Activated naive CD8-positive, alpha-beta T cell treated with anti-CD3 and anti-CD28 coated beads, Interleukin-2, amount 50 U/mL, for 24 hours (primary cell): ENCODE results near the gene NEDD4L.

Source experiments
- ATAC-seq: fragments of 150-1000 bp; cut with Tn5 transposase; one replicate; pipeline ENCODE4 v1.10.0; 2021
- DNase-seq: peaks from one replicate; pipeline ENCODE4 v3.0.0; 2021
- H3K27ac Mint-ChIP-seq: one replicate; pipeline ENCODE4 v1.8.0; 2021; ENCODE audit warnings: mild to moderate bottlenecking, mixed read lengths
- H3K27me3 Mint-ChIP-seq: one replicate; pipeline ENCODE4 v1.8.0; 2021; ENCODE audit warnings: mixed read lengths
- H3K36me3 Mint-ChIP-seq: one replicate; pipeline ENCODE4 v1.8.0; 2021; ENCODE audit warnings: low read depth, mixed read lengths
- H3K4me1 Mint-ChIP-seq: one replicate; pipeline ENCODE4 v1.8.0; 2021; ENCODE audit warnings: mixed read lengths
- H3K4me3 Mint-ChIP-seq: one replicate; pipeline ENCODE4 v1.8.0; 2021; ENCODE audit warnings: mild to moderate bottlenecking, moderate library complexity, mixed read lengths
- H3K9me3 Mint-ChIP-seq: one replicate; pipeline ENCODE4 v1.8.0; 2021; ENCODE audit warnings: mixed read lengths

Gene NEDD4L

DNA sequence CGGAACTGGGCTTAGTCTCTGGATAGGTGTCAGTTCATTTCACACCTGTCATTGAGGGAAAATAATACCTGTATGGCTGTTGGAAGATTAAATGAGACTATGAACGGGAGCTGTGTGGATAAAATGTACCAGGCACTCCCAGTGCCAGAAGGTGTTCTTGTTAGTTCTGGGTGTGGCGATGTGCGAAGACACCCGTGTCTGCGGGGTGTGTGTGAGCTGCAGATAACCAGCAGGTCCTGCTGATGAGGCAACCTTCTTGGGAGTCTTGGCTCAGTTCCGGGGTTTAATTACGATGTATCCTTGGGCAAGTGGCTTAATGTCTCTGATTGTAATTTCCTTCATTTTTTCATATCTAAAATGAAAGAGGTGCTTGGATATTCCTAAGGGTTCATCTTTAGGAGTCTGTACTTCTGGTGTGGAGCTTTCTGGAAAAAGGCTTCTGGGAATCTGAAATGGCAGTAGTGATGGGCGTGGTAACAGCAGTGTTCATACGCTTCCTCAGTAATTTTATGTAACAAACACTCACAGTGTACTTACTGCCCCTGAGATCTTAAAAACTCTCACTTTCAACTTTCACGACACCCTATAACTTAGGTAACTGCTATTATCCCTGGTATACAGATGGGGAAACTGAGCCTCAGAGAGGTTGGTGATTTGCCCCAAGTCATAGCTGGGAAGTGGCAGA lies 35.0 kb downstream of the NEDD4L start:
- H3K36me3 Mint-ChIP-seq: no peaks in the 10 kb centered on the region
- no peaks in the 10 kb centered on the region for H3K4me1 Mint-ChIP-seq
- no peak overlapping the region for H3K4me3 Mint-ChIP-seq
- no peak overlapping the region for H3K27ac Mint-ChIP-seq
- no peaks in the 10 kb centered on the region for H3K9me3 Mint-ChIP-seq
- ATAC-seq (no peak), DNase-seq (no peak)
- no peaks in the 10 kb centered on the region for H3K27me3 Mint-ChIP-seq

DNA sequence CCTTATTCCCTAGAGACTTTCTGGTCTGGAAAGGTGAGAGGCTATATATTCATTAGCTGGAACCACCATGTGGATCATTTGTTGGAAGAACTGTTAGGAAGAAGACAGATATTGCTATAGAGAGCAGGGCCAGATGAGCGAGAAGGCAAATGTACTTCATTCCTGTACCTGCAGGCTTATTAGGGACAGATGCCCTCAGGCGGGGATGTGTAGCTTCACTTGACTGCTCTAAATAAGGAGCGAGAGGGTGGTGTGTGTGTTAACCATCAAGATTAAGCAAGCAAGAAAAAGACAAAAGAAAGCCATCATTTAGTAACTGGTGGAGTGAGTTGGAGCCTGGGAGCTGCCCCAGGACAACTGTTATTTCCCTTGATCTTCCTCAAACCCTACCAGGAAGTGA lies 36.4 kb downstream of the NEDD4L start:
- Mint-ChIP-seq H3K4me1 (no peaks in the 10 kb centered on the region), H3K36me3 (no peaks in the 10 kb centered on the region), H3K27me3 (no peaks in the 10 kb centered on the region), H3K9me3 (no peaks in the 10 kb centered on the region), H3K27ac (no peak overlapping the region), H3K4me3 (no peak overlapping the region)
- ATAC-seq (no peak), DNase-seq (no peak)

DNA sequence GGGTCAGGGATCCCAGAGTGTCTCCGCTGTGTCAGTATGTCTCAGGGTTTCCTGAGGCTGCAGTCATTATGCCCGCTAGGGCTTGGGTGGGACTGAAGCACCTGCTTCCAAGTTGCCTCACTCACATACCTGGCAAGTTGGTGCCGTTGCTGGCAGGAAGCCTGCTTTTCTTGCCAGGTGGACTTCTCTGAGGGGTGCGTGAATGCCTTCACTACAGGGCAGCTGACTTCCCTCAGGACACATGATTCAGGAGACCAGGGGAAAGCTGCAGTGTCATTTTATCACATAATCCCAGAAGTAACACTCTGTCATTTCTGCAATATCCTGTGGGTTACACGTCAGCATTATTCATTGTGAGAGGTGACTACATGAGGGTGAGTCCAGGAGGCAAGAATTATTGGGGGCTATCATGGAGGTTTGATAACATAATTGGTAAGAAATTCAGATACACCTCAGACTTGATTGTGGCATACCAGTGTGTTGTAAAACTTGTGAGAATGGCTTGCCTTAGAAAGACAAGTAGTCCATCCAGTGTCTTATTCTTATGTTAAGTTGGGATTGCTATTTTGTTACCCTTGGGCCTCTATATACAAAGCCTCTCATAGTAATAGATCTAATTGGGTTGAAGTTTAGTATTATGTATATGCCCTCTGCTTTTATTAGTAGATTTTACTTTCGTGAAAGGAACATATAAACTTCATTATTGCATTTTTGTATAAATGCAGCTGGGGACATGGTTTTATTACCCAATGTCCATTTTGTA lies 44.1 kb downstream of the NEDD4L start:
- ATAC-seq (peak; percentile 77), DNase-seq (no peak)
- no peaks in the 10 kb centered on the region for H3K27me3 Mint-ChIP-seq
- no peaks in the 10 kb centered on the region for H3K36me3 Mint-ChIP-seq
- H3K4me1 Mint-ChIP-seq: peaks cover 3% of the 10 kb centered on the region
- no peak overlapping the region for H3K27ac Mint-ChIP-seq
- H3K4me3 Mint-ChIP-seq: no peak overlapping the region
- H3K9me3 Mint-ChIP-seq: peaks cover 6% of the 10 kb centered on the region

DNA sequence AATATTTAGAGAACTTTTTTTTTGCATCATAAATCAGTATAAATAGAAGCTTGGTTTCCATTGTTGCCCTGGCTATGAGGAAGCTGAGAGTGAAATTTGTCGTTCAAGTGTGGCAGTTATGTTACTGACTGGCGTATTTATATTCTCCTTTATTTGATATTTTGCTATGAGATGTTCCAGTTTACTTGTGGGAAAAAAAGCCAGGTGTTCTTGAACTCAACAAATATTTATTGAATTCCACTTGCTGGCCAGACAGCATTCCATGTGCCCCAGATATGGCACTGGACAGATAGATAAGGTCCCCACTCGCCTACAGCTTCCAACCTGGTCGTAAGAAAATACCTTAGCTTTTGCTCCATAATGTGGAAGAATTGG lies 44.7 kb downstream of the NEDD4L start:
- no peak for ATAC-seq
- H3K36me3 Mint-ChIP-seq: no peaks in the 10 kb centered on the region
- DNase-seq: no peak
- no peak overlapping the region for H3K27ac Mint-ChIP-seq
- H3K9me3 Mint-ChIP-seq: peaks cover 6% of the 10 kb centered on the region
- H3K4me1 Mint-ChIP-seq: peaks cover 3% of the 10 kb centered on the region
- H3K4me3 Mint-ChIP-seq: no peak overlapping the region
- H3K27me3 Mint-ChIP-seq: no peaks in the 10 kb centered on the region

DNA sequence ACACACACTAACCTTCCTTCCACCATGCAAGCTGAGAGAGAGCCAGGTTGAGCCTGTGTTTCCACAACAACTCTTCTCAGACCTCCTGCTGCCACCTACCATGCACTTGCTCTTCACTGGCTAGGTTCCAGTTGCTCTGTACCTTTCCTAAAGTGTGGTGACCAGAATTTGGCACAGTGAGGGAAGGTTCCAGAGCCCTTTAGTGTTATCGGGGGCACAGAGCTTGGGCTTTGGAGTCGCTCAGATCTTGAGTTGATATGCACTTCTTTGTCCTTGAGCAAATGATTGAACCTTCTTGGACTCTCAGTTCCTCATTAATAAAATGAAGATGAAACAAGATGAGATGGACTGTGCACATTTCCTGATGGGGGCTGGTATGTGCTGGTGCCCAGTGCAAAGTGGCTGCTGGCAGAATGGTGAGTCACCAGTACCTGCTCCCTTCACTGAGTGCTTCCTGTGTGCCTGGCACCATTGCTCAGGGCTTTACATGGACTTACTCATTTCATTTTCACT lies 47.1 kb downstream of the NEDD4L start:
- Mint-ChIP-seq H3K9me3 (peaks cover 4% of the 10 kb centered on the region), H3K27me3 (no peaks in the 10 kb centered on the region), H3K4me3 (no peak overlapping the region), H3K36me3 (no peaks in the 10 kb centered on the region), H3K4me1 (peaks cover 3% of the 10 kb centered on the region), H3K27ac (no peak overlapping the region)
- peak; percentile 46 for ATAC-seq
- no peak for DNase-seq

DNA sequence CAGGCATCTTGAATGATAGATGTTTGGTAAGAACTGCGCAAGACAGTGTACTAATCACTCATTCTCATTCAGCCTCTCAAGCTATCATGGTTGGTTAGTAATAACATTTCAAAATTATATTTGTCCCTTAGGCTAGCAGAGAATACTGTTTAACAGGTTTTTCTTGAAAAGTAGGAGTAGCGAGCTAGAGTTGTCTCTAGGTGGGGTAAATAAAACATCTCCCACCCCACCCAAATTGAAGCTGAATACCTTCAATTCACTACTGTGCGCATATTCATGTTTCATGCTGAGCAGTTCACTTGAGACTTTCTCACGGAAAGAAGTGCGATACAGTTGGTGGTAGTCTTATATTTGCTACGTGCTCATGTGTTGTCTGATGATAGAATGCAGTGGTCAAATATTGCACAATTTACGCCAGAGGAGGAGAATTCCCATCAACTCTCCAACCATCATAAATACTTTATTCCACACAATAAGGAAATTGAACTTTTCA lies 49.3 kb downstream of the NEDD4L start:
- DNase-seq (no peak), ATAC-seq (no peak)
- H3K4me3 Mint-ChIP-seq: no peak overlapping the region
- no peaks in the 10 kb centered on the region for H3K4me1 Mint-ChIP-seq
- no peak overlapping the region for H3K27ac Mint-ChIP-seq
- H3K9me3 Mint-ChIP-seq: no peaks in the 10 kb centered on the region
- no peaks in the 10 kb centered on the region for H3K27me3 Mint-ChIP-seq
- H3K36me3 Mint-ChIP-seq: no peaks in the 10 kb centered on the region

DNA sequence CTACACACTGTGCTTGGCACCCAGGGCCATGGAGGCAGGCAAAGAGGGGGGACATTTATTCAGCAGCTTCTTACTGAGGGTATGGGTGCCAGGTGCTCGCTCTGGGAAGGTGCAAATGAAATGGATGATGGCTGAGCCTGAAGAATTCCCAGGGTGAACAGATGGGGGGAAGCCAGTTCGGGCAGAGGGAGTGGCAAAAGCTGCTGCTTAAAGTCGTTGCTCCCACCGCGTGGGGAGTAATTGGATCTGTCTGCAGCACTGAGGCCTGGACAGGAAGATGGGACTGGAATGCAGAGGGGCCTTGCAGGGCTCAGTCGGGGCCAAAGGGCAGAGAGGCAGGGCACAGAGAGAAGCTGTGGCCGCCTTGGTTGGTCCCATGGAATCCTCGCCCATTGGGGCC lies 51.2 kb downstream of the NEDD4L start:
- Mint-ChIP-seq H3K9me3 (no peaks in the 10 kb centered on the region), H3K36me3 (no peaks in the 10 kb centered on the region), H3K4me3 (no peak overlapping the region), H3K4me1 (no peaks in the 10 kb centered on the region), H3K27ac (no peak overlapping the region), H3K27me3 (no peaks in the 10 kb centered on the region)
- no peak for ATAC-seq
- no peak for DNase-seq

DNA sequence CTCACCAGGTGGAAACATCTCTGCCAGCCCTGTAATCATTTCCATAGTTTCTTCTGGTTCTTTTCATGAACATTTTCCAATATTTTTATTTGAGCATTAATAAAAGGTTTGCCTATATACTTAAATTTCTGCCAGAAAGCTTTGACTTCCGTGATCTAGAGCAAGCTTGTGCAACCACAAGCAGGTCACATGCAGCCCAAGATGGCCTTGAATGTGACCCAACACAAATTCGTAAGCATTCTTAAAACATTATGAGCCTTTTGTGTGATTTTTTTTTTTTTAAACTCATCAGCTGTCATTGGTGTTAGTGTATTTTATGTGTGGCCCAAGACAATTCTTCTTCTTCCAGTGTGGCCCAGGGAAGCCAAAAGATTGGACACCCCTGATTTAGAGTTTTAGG lies 51.6 kb downstream of the NEDD4L start:
- H3K27ac Mint-ChIP-seq: no peak overlapping the region
- no peak overlapping the region for H3K4me3 Mint-ChIP-seq
- ATAC-seq (no peak), DNase-seq (no peak)
- no peaks in the 10 kb centered on the region for H3K4me1 Mint-ChIP-seq
- no peaks in the 10 kb centered on the region for H3K9me3 Mint-ChIP-seq
- no peaks in the 10 kb centered on the region for H3K27me3 Mint-ChIP-seq
- H3K36me3 Mint-ChIP-seq: no peaks in the 10 kb centered on the region

DNA sequence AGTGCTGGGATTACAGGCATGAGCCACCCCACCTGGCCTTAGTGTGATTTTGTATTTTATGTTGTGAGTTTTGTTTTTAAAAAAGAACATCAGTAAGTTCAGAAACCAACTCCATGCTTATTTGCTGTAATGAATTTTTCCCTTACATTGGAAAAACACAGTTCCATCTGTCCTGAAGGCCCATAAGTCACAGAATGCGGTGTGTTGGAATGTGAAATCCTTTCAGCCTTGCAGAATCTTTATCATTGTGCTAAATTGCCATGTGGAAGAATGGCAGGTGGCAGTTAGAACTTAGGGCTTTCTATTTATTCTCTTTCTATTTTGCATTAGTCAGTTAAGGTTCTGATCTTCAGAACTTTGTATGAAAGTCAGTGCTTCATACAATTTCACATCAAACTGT lies 52.6 kb downstream of the NEDD4L start:
- Mint-ChIP-seq H3K27me3 (peaks cover 2% of the 10 kb centered on the region), H3K36me3 (no peaks in the 10 kb centered on the region)
- no peak for ATAC-seq

DNA sequence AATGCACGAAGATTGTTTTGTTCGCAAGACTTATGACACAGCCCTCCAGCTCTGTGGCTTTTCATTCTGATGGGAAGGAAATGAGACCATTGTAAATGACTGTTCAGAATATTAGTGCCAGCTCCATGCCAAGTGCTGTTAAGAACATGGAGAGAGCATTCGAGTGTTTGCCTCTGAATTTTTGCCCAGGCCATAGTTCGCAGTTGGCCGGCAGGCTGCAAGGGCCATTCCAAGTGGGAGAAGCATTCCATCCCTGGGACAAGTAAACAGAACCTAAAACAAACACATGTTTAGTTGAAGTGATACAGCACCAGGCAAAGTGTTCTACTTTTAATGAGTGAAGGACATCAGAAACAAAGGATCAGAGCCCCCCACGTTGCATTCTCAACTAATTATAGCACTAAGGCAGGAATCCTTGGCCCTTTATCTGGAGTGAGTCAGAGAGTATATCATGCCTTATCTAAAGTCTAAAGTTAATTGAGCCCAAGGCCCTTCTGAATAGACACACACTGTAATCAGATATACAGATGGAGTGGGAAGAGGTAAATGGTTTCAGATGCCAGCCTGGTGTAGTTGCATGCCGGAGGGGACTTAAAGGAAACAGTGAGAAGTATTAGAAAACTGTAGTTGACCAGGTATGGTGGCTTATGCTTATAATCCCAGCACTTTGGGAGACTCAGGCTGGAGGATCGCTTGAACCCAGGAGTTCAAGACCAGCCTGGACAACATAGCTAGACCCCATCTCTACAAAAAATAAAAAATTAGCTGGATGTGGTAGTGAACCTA lies 53.3 kb downstream of the NEDD4L start:
- no peaks in the 10 kb centered on the region for H3K36me3 Mint-ChIP-seq
- H3K9me3 Mint-ChIP-seq: no peaks in the 10 kb centered on the region
- H3K27me3 Mint-ChIP-seq: peaks cover 2% of the 10 kb centered on the region
- DNase-seq: no peak
- no peak for ATAC-seq
- no peak overlapping the region for H3K4me3 Mint-ChIP-seq
- no peak overlapping the region for H3K27ac Mint-ChIP-seq
- H3K4me1 Mint-ChIP-seq: no peaks in the 10 kb centered on the region

More for the DNA sequence above, 52.6 kb downstream of the NEDD4L start:
- H3K27ac Mint-ChIP-seq: no peak overlapping the region
- no peaks in the 10 kb centered on the region for H3K4me1 Mint-ChIP-seq
- no peak for DNase-seq
- H3K9me3 Mint-ChIP-seq: no peaks in the 10 kb centered on the region
- no peak overlapping the region for H3K4me3 Mint-ChIP-seq

DNA sequence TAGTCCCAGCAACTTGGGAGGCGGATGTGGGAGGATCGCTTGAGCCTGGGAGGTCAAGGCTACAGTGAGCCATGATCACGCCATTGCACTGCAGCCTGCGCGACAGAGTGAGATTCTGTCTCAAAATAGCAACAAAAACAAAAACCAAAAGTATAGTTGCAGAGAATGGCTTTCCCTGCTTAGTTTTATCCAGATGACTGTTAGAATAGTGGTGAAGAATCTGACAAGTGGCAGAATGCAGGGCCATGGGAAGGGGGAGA lies 53.8 kb downstream of the NEDD4L start:
- H3K27me3 Mint-ChIP-seq: peaks cover 2% of the 10 kb centered on the region
- no peaks in the 10 kb centered on the region for H3K4me1 Mint-ChIP-seq
- no peak for ATAC-seq
- no peaks in the 10 kb centered on the region for H3K9me3 Mint-ChIP-seq
- H3K36me3 Mint-ChIP-seq: no peaks in the 10 kb centered on the region
- no peak for DNase-seq
- no peak overlapping the region for H3K4me3 Mint-ChIP-seq
- no peak overlapping the region for H3K27ac Mint-ChIP-seq

DNA sequence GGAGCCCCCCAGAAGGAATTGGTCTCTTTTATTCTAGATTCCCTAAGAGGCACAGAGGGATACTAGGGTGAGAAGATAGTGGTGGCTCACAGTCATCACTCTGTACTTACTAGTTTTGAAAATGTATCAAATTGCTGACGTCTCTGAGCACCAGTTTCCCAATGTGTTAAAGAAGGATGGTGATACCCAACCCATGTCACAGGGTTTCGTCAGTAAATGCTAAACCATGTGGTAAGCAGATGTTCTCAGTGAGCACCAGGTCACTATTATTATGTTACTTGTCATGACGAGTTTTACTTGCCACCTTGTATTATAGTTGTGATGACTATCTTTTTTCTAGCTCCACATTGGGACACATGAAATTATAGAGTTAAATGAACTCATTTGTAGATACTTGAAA lies 54.7 kb downstream of the NEDD4L start:
- no peak for ATAC-seq
- Mint-ChIP-seq H3K4me1 (no peaks in the 10 kb centered on the region), H3K36me3 (no peaks in the 10 kb centered on the region), H3K4me3 (no peak overlapping the region), H3K9me3 (no peaks in the 10 kb centered on the region), H3K27me3 (peaks cover 2% of the 10 kb centered on the region), H3K27ac (no peak overlapping the region)
- no peak for DNase-seq

DNA sequence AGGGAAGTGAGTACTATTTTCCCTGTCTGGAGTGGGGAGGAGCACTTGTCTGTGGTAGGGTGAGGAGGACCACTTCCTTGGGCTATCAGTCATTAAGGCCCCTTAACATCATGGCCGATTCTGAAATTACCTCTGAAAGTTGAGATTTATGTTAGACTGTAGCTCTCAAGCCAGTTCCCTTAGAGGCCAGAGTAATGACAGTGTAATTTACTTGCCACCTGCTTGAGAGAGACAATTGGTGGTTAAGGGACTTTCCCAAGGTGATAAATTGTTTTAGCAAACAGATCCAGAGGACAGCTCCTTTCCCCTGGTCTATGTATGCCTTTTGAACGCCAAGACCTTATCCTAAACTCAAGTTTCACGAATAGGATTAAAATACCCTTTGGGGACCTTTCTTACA lies 56.1 kb downstream of the NEDD4L start:
- Mint-ChIP-seq H3K27ac (no peak overlapping the region), H3K4me3 (no peak overlapping the region), H3K27me3 (peaks cover 6% of the 10 kb centered on the region), H3K4me1 (peaks cover 5% of the 10 kb centered on the region), H3K9me3 (no peaks in the 10 kb centered on the region), H3K36me3 (no peaks in the 10 kb centered on the region)
- DNase-seq (no peak), ATAC-seq (no peak)

DNA sequence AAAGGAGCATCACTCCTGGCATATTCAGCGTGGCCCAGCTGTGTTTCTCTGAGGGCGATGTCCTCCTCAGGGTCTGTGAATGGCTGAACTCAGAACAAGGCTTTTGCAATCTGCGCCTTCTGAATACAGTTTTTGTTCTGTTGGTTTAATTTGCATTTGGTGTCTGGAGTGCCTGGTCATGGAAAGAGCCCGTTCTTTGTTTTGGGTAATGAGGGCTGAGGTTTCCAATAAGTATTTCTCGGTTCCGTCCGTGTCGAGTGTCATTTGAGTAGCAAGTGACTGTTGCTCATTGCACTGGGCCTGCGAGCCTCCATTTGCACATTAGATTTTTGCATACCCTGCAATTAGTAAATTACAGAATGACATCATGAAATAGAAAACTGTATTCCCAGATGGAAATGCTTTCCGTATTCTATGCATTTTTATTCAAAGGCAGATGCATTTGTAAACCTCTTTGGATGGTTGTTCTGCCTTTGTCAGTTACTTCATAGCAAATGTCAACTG lies 57.3 kb downstream of the NEDD4L start:
- Mint-ChIP-seq H3K9me3 (no peaks in the 10 kb centered on the region), H3K4me1 (peaks cover 5% of the 10 kb centered on the region), H3K27me3 (peaks cover 6% of the 10 kb centered on the region), H3K4me3 (no peak overlapping the region), H3K36me3 (no peaks in the 10 kb centered on the region), H3K27ac (no peak overlapping the region)
- no peak for DNase-seq
- ATAC-seq: no peak

DNA sequence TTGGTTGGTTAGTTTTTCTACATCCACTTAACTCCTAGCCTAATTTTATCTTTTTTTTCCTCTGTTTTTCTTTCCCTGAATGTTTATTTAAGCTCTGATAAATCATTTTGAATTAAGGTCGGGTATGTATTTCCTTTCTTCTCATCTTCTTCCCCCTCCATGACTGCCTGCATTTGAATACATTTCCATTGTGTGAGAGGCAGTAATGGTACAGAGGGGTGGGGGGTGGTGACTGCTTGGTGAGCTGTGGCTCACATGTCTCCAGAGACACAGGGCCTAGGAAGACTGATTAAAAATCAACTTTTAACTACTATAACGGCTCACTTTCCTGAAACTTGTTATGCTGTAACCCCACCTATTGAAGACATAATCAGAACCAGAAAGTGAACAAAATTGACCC lies 58.0 kb downstream of the NEDD4L start:
- peaks cover 5% of the 10 kb centered on the region for H3K4me1 Mint-ChIP-seq
- H3K9me3 Mint-ChIP-seq: no peaks in the 10 kb centered on the region
- no peak overlapping the region for H3K27ac Mint-ChIP-seq
- no peak overlapping the region for H3K4me3 Mint-ChIP-seq
- ATAC-seq (no peak), DNase-seq (no peak)
- no peaks in the 10 kb centered on the region for H3K36me3 Mint-ChIP-seq
- H3K27me3 Mint-ChIP-seq: peaks cover 6% of the 10 kb centered on the region
